Measurements from ENCODE around the gene HCK.

Gene HCK

GRCh38 chr20:32053648-32054047, 1.6 kb downstream of the HCK start:
- no peak for DNase-seq (ENCODE audit: low spot score)
- TF ChIP-seq CTCF (IDR thresholded peaks at IDR 0.05; ENCODE audit: extremely low read depth, missing control alignments), result no peak

- DNase-seq (ENCODE audit: low spot score), result no peak
- TF ChIP-seq CTCF (IDR thresholded peaks at IDR 0.05; ENCODE audit: extremely low read depth, missing control alignments), result no peak
Observed at GRCh38 chr20:32056708-32057483, 4.9 kb downstream of the HCK start.

- TF ChIP-seq CTCF (IDR thresholded peaks at IDR 0.05; ENCODE audit: extremely low read depth, missing control alignments), result no peak
- no peak for DNase-seq (ENCODE audit: low spot score)
Observed at GRCh38 chr20:32057656-32058184, 5.7 kb downstream of the HCK start.

DNA sequence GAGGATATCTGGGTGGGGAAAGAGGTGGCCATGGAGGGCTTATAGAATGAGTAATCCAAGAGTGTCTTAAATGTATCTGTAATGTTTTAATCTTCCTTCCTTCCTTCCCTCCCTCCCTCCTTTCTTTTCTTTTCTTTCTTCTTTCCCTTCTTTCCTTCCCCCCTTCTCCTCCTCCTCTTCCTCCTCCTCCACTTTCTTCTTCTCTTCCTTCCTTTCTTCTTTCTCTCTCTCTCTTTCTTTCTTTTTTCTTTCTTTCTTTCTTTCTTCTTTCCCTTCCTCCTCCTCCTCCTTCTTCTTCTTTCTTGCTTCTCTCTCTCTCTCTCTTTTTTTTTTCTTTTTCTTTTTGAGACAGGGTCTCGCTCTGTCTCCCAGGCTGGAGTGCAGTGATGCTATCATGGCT, 7.1 kb downstream of the HCK start:
- no peak for TF ChIP-seq CTCF (IDR thresholded peaks at IDR 0.05; ENCODE audit: extremely low read depth, missing control alignments)
- no peak for DNase-seq (ENCODE audit: low spot score)

GRCh38 chr20:32062776-32063170, 10.7 kb downstream of the HCK start:
- peak; percentile 47 for DNase-seq (ENCODE audit: low spot score)
- TF ChIP-seq CTCF (IDR thresholded peaks at IDR 0.05; ENCODE audit: extremely low read depth, missing control alignments), result no peak

DNA sequence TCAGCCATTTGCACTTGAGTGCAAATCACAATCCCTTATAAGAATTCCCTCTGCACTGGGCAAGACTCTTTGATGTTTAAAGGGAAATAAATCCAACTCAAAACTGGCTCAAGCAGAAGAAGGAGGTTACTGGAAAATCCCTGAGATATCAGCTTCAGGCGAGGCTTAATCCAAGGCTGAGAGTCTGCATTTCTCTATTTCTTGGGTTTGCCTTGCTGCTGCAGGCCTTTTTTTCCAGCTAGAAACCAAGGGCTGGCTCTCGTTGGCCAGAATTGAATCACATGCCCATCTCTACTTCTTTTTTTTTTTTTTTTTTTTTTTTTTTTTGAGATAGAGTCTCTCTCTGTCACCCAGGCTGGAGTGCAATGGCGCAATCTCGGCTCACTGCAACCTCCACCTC, 11.7 kb downstream of the HCK start:
- no peak for DNase-seq (ENCODE audit: low spot score)
- TF ChIP-seq CTCF (IDR thresholded peaks at IDR 0.05; ENCODE audit: extremely low read depth, missing control alignments), result no peak

GRCh38 chr20:32064667-32065066, 12.6 kb downstream of the HCK start:
- no peak for TF ChIP-seq CTCF (IDR thresholded peaks at IDR 0.05; ENCODE audit: extremely low read depth, missing control alignments)
- DNase-seq (ENCODE audit: low spot score), result peak; percentile 61

All from GM20000 (cell line).